DMS153 treated with DMSO at 0.1 percent for 48 hours (cell line): ENCODE results near the gene HDAC8.
A peak's percentile ranks its signal among the peaks of the same experiment; 100 is the strongest.
"Not testable (repeated sequence)": the region's sequence is repeated elsewhere in the genome, so short reads cannot be mapped to it uniquely, and the experiment has no call there.

Experiments
- DNase-seq: peaks from one replicate; lab custom pipeline; 2025; ENCODE audit not compliant: unreplicated experiment; lab: John Stamatoyannopoulos, UW

Gene HDAC8

DNA sequence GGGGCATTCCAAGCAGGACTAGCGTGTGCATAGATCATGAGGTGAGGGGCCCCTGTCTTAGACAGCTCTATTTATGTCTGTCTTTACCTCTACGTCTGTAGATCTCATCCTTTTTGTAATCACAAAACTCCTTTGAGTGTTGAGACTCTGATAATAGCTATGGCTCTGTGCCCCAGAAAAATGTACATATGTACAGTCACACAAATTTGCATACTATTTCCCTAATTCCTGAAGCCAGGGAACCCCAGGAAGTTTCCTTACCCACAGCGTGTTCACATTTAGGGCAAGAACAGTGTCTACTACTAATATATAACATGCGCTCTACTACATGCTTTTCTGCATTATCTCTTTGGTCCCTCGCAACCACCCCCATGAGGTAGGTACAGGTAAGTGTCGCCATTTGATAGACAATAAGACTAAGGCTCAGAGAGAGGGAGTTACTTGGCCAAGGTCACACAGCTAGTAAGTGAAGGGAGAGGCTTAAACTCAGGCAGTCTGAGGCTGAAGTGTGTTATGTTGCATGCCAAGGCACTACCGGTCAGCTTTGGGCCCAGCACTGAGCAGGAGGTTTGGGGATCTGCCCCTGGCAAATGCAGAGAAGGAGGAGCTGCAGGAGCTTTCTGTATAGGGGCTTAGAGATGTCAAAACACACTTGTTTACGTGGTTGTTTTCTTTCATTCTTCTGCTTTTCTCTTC, 245.9 kb downstream of the HDAC8 start:
- no peak for DNase-seq

DNA sequence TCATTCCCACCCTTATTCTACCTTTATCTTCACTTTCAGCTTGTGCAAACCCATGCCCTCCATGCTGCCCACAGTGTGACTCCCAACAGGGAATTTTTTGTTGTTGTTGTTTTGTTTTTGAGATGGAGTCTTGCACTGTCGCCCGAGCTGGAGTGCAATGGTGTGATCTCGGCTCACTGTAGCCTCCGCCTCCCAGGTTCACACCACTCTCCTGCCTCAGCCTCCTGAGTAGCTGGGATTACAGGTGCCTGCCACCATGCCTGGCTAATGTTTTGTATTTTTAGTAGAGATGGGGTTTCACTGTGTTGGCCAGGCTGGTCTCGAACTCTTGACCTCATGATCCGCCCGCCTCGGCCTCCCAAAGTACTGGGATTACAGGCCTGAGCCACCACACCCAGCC, 253.0 kb downstream of the HDAC8 start:
- DNase-seq: not testable (repeated sequence)

DNA sequence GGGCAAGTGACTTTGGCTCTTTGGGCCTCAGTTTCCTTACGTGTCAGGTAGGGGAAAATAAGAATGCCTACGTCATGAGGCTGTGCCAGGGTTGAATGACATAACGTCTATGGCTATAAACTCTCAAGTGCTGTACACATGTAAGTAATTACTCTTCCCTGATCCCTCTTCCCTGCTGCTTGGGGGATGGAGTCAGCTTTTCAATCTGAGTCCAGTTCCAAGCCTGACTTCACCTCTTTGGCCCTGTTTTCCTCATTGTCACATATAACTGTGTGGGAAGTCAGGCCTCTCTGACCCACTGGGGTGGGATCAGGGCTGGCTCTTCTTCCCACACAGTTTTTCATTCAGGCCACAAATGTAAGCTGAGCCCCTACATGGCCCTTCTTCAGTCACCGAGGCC, 255.5 kb downstream of the HDAC8 start:
- DNase-seq: no peak

DNA sequence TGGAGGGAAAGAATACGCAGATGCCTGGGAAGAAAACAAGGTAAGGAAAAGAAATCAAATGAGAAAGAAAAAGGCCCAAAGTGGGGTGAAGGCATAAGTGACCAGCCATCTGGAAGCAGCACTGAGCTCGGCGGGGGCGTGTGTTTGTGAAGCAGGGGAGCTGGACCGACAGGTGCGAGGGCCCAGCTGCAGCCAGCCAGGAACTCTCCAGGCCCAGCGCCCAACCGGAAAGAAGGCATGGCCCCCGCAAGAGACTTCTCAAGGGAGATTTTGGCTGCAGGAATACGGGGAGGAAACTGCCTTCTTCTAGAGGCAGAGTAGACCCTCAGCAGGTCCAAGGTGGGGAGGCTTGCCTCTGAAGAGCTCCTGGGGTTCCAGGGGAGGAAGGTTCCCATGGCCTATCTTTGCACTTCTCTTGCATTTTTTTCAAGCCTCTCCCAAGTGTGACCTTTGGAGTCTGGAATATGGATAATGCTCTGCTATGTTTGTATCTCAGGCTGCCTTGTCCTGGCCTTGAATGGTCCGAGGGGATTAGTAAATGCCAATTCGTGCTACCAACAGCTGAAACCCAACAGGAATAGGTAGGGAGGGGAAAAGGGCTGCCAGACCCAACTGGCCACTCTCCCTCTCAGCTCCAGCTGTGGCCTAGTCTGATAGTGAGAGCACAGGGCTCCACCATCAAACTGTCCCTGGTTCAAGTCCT, 256.1 kb downstream of the HDAC8 start:
- no peak for DNase-seq

DNA sequence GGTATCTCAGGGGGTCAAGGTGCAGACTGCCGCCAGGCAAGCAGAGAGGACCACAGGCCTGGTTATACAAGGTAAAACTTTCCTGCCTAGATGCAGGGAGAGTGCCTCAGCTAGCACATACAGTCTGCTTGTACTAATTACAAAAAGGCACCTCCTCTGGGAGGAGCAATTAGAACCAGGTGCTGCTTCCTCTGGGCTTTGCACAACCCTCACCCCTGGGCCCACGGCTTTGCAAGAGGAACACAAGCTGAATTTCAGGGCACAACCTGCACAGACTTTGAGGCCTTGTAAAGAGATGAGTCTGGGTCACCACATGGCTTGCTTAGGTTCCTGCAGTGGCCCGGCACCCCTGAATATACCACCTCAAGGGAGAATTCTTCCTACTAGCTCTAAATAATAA, 257.8 kb downstream of the HDAC8 start:
- no peak for DNase-seq

DNA sequence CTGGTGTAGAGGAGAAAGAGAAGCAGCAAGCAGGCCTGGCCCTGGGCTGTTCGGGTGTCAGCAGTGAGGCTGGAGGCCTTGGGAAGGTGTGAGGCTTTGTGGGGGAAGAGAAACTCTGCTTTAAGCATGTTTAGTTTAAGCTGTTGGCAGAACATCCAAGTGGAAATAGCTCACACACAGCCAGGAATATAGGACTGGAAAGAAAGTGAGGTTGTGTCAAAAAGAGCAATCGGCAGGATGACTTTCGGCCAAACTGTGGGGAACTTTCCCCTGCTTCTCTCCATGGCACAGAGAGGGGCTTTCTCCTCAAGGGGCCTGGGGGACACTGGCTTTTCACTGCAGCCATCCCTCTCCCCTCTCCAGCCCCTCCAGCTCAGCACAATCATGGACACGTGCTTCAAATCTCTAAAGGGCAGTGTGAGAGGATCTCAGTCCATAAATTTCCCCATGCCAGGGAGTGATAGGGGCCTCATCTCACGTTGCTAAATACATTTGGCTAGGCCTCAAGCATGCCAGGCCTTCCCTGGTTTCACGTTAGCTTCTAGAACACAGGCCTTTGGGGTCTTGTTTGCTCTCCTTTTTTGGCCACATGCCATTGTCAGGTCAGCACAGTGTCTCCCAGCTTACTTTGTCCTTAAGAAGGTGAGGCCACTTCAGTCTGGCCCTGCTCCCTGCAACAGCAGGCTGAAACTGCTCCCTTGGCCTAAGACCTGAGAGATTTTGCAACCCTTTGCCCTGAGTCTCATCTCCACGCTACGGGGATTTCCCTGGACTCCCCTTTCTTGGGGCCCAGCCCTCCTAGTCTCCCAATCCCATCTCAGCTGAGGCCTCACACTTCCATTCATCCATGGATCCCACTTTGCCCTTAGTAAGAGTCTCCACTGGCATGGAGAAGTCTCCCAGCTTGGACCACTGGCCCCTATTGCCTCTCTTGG, 258.7 kb downstream of the HDAC8 start:
- no peak for DNase-seq

DNA sequence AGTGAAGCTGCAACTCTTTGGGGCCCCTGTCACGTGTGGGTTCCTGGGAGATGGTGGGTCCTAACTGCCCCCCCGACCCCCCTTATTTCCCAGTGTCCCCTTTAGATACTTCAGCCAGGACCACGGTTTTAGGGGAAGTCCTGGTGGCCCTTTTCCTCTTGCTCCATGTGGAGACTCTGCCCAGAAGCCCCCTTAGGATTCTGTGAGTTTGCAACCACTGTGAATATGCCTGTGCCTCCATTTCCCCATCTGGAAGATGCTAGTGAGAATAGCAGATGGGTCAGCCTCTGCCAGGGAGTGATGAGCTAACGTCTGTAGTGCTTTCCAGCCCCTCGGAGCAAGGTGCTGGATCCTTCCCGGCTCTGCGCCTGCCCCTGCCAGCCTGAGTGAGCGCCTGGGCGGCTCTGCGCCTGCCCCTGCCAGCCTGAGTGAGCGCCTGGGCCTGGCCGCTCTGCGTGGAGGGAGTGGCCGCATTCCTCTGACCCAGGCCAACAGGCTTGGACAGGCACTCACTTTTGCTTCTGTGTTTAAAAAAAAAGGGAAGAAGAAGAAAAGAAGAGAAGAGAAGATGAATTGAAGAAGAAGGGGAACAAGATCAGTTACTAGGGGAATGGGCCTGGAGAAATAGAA, 260.2 kb downstream of the HDAC8 start:
- DNase-seq: no peak

DNA sequence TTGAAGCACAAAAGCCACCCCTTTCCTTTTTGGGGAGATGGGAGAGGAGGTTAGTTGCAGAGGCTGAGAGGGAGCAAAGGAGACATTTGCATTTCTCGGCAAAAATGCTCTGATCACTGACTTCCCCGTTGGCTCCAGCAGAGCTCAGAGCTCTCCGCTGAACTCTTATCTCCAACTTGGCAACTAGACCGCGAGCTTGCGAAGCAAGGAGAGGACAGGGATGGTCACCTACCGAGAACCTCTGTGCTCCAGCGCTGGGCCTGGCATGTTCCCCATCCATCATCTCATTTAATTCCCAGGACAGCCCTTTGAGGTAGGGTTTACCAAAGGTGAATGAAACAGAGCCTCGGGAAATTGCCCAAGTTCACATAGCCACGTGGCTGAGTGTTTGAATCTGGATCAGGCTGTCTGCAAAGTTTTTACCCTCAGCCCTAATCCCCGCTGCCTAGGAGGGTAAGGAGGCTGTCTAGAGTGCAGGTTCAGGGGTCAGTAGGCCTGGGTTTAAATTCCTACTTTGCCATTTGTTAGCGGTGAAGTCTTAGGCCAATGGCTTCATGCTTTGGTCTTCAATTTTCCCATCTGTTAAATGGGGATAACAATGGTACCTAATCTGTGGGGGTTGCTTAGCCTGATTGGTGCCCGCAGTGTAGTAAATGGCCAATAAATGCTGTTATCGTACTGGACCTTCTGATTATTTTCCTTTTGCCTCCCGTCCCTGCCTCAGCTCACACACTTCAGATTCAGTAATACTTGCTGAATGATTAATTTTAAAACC, 263.2 kb downstream of the HDAC8 start:
- DNase-seq: no peak

DNA sequence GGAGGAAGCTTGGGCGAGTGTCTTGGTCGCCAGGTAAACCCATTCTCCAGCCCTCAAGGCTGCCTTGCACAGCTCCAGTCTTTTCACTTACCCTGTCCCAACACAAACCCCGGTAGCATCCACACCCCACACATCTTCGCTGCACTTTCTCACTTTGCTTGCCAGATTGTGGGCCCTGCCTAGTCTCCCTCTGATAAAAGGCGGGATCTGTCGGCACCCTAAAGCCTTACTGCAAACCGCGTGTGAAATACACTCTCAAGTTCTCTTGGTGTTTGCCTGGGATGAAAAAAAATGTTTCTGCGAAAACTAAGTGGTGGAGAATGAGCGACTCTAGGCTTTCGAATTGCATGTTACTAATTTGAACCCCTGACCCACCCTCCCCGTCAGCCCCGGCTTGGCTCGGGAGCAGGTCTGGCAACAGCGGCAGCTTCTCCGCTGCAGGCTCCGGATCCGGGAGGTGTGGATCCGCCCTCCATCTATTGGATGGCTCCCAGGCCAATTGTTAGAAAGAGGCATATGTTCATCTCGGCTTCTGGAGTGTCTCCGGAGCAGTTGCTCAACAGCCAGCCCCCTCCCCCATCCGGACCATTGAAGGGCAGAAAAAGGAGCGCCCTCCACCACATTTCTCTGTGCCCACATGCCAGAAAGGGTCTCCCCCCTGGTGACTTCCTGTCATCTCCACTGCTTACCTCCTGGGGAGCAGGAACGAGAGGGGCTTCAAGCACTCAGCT, 263.9 kb downstream of the HDAC8 start:
- peak; percentile 19 for DNase-seq

DNA sequence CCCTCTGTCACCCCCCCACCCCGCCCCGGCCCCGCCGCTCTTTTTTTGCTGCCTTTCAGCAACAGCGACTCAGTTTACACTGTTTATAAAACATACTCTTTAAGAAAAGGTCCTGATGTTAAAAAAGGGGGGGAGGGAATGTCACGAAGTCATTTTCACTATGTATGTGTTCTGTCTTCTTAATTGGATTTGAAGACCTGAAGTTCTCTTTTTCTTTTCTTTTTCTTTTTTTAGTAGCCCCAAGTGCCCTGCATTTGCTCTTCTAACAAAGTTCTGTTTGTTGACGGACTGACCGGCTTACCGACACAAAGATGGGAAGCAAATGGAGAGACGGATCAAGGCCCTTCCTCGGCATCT, 264.5 kb downstream of the HDAC8 start:
- DNase-seq: no peak

DNA sequence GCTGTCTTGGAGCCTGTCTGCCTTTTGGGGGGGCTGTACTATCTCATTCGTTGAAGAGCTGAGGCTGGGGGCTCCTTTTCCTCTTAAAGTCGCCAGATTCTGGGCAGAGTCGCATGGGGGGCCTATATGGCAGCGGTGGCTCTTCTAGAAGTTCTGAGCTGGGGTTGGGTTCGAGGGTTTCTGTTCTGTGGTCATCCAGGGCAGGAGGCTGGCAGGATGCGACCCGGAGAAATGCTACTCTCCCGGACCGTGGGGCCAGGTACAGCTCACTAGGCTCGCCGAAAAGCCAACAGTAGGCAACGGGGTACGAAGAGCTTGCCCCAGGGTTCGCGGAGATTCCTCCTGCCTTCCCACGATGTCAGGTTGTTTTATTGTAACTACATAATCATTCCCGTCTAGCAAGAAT, 265.0 kb downstream of the HDAC8 start:
- no peak for DNase-seq

DNA sequence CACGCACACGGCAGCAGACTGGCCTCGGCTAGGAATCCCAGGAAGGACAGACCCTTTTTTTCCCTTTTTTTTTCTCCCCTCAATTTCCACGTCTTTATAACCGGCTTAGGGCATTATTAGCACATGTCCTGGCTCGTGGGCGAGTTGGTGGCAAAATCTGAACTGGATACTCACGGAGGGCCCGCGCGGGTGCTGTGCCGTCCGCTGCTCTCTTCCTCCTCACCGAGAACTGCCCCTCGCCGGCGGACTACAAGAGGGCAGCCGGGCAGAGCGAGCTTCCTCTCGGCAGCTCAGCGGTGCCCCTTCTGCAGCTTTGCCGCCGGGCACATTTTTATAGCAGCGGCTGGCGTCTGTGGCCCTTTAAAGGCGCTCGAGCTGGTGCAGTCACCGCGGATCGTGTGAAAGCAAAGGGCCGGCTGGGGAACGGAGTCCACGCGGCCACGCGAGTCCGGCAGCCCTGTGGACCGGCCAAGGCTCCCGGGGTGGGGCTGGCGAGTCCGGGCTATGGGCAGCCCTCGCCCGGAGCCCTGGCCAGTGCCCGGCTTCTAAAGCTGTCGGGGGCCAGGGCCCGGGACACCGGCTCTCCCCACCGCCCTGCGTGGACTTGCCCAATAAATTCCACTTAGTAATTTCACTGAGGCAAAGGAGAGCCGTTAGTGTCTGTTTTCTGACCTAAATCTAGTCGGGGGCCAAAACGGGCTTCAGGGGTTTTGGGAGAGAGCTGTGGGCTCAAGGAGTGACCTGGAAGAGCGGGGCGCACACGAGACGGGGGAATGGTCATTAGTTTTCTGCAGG, 265.6 kb downstream of the HDAC8 start:
- DNase-seq: peak; percentile 16

DNA sequence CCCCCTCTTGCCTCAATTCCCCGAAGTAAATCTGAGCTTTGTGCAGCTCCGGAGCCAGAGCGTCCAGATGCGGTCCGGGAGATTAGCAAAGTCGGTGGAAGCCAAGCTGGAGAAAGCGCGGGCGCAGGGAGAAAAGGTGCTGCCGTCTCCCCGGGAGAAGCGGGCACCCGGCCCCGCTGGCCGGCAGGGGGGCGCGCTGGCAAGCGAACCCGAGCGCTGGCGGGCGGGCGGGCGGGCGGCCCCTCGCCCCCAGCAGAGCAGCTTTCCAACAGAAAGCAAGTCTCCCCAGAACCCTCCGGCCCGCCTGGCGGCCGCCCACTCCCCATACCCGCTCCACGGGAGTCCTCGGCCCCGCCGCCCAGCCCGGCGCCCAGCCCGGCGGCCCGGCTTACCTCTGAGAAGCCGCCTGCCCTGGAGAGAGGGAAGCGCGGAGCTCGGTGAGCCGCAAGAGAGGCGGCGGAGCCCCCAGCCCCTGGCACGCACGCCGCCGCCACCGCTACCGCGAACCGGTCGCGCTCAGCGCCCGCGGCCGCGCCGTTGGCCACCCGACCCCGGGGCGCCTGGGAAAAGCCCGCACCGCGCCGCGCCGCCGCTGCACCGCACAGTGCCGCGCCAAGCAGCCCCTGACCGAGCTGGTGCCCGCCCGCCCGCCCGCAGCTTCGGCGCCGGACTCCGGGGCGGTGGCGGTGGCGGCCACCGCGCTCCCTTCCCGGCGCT, 266.4 kb downstream of the HDAC8 start:
- no peak for DNase-seq

DNA sequence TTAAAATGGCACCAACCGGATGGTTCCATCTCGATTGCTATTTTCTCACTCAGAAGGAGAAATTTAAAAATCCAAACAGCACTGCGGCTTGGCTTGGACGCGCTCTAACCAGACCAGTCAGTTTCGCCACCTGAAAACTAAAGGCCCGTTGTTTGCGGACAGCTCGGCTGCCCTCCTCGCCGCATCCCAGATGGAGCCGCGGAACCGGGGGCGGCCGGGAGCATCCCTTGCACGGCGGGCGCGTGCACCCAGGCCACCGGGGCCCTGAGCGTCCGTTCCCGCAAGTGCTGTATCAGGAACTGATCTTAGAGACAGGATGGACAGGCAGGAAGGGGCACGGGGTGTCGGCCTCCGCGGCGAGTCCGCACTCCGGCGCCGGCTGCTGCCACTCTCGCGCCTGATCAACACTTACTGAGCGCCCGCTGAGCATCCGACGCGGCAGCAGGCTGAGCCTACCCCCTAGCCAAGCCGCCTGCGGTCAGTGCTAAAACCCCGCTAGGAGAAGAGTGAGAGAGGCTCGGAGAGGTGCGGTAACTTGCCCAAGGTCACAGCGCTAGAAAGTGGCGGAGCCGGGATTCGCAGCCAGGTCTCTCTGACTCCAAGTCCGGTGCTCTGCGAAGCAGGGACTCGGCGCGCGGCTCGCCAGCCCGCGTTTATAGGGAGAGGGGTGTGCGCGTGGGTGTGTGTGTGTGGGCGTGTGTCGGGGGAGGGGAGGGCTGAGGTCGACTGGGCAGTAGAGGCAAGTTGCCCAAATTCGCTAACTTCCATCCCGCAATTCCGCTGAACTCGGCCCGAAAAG, 267.2 kb downstream of the HDAC8 start, which contains the start of gene CITED1:
CITED1 (minus strand) TSS at position 629 of the 799 bp plus-strand sequence. CDS start 3,045 bp downstream, outside the sequence.
- no peak for DNase-seq

DNA sequence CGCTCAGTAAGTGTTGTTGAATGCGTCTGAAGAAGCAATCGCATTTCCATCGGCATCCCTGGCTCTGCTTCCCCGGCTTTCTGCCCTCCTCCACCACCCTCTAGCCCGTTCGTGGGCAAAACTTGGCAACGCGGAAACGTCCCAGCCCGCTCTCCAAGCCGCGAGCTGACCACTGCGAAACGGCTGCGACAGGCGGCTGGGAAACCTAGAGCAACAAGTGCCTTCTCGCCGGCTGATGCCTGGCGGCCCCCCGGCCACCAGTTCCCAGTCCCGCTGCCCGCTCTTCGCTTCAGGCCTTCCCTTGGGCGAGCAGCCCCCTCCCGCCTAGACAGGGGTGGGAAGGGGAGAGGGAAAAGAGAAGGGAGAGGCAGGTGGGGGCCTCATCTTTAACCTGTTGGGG, 267.8 kb downstream of the HDAC8 start:
- no peak for DNase-seq

DNA sequence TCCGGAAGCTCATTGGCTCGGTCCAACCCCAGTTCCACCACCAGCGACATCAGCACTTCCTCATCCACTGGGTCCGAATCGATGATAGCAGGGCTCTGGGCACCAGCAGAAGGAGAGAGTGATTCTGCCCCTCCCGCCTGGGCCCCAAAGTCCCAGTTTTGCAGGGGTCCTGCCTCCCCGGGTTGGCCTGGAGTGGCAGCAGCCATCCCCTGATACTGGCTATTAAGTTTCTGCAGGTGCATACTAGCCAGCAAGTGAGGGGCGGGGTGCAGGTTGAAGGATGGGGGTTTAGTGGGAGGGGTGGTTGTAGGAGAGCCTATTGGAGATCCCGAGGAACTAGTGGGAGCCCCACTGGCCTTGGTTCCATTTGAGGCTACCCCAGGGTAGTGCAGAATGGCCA, 270.9 kb downstream of the HDAC8 start:
- no peak for DNase-seq

DNA sequence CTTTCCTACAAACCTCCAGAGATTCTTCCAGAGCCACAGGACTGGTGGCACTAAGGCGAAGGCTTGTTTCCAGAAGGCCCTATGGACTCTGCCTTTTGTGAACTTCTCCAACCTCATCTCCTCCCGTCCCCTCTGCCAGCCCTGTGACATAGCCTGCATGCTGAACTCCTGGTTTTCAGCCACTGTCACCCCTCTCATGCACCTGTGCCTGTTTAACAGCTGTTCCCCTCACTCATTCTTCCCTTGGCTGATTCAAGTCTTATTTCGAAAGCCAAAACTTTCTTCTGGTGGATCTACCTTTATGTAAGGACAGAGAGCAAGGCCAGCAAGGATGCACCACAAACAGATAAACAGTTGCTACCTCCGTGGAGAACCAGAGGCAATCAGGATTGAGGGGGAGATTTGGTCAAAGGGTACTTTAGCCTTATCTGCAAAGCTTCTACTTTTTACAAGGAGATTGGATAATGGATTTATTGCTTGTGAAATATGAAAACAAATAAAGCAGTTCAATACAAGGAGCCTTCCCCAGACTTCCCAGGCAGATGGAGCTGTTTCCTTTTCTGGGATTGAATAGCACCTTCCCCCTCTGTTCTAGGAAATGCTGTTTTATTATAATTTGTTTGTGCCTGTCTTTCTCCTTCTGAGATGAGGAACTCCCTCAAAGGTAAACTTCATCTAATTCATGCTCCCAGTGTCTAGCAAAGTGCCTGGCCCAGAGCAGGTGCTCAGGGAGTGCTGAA, 272.6 kb downstream of the HDAC8 start:
- DNase-seq: no peak
